ENCODE measurements around the gene TRPV5.

TRPV5 gene

GRCh38 chr7:142859411-142859810 lies 74.1 kb downstream of the TRPV5 start:
- no peak overlapping the region for H3K4me3 ChIP-seq (ENCODE audit: low read length)
- DNase-seq (ENCODE audit: low read depth) = no peak
- no peak for TF ChIP-seq CTCF (conservative IDR thresholded peaks at IDR 0.05; ENCODE audit: low read length)
